T47D (cell line): ENCODE measurements around the gene DAPP1.

Source experiments
- DNase-seq, 2 experiments: peaks; one replicate each; pipeline versions ENCODE4 v3.0.0 to v3.0.0-alpha.2; 2011 to 2012; ENCODE audit warnings: low read depth in 1 of 2, low spot score in 1 of 2
- JUND ChIP-seq: IDR thresholded peaks from 2 replicates; pipeline ENCODE4 v1.6.1; 2012; ENCODE audit warnings: low read depth
- in situ Hi-C: cut with HindIII; loops from 2 replicates; pipeline ENCODE4 v1.10.0; 2016; ENCODE audit warnings: low sequenced_read_pairs, low pct_unique_long_range_greater_than_20kb

DAPP1 gene

DNA sequence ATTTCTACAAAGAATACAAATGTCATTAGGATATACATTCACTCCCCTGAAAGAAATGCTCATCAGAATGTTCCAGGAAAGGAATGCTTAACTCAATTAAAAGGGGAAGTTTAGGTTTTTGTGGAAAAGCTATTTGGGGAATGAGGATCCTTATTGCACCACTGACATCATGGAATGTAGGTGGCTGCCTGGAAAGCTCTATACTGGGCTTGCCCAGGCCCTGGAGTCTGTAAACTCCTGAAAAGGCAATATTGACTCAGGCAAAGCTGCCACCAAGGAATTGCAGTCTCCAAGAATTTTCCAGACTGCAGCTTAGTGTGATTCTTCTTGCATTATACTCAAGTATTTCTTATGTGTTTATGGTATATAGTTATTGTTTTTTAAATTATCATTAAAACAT, 15.7 kb downstream of the DAPP1 start:
- no peak for TF ChIP-seq JUND
- peak in 1 of 2 experiments; percentile 2 for DNase-seq
- in situ Hi-C loops = no loop called here

DNA sequence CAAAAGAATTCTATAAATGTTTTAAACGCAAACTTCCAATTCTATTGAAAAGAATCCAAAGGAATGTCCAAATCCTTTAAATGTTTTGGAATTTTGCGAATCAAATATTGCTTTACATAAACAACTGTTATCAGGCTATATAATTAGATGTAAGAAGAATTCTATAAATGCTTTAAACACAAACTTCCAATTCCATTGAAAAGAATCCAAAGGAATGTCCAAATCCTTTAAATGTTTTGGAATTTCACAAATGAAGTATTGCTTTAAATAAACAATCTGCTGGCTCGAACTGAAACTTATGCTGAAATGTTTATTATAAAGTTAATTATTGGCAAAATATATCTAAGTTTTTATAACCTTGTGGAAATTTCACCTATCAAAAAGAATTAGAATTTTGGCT, 16.1 kb downstream of the DAPP1 start:
- no peak for TF ChIP-seq JUND
- DNase-seq = no peak
- in situ Hi-C loops = no loop called here

- no peak for TF ChIP-seq JUND
Observed at GRCh38 chr4:99833756-99834155, 17.1 kb downstream of the DAPP1 start.

GRCh38 chr4:99834569-99834968, 17.9 kb downstream of the DAPP1 start:
- in situ Hi-C loops = no loop called here
- no peak for DNase-seq
- no peak for TF ChIP-seq JUND

More at GRCh38 chr4:99833756-99834155, 17.1 kb downstream of the DAPP1 start:
- in situ Hi-C loops = no loop called here
- DNase-seq = no peak

DNA sequence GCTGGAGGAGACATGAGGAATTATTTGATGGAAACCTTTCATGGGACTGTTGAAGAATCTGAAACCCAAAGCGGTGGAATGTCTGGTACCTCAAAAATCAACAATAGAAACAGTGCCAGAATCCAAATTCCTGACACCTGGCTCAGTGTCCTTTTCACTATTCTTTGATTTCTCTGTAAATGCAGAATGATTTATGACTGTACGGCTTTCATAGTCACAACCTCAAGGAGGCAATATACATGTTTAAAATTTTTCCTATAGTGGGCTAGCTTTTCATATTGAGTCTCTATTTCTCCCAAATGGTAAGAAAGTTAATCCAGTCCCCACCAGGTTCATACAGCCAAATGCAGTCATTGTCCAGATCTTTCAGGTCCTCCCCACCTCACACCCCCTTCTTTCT, 19.3 kb downstream of the DAPP1 start:
- in situ Hi-C loops = no loop called here
- DNase-seq = no peak
- no peak for TF ChIP-seq JUND

DNA sequence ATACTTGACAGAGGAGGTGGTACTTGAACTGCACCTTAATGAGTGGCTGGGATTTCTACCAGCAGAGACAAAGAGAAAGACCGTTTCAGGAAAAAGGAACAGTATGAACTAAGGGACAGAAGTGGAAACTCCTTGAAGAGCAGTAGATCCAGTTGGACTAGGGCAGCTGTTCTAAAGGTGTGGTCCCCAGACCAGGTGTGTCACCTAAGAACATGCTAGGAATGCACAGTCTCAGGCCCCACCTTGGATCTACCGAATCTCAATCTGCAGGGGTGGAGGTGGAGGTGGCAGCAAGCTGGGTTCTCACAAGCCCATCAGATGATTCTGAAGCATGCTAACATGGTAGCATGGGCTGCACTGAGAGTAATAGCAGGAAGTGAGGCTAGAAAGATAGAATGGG, 22.3 kb downstream of the DAPP1 start:
- in situ Hi-C loops = no loop called here
- DNase-seq = no peak
- no peak for TF ChIP-seq JUND

DNA sequence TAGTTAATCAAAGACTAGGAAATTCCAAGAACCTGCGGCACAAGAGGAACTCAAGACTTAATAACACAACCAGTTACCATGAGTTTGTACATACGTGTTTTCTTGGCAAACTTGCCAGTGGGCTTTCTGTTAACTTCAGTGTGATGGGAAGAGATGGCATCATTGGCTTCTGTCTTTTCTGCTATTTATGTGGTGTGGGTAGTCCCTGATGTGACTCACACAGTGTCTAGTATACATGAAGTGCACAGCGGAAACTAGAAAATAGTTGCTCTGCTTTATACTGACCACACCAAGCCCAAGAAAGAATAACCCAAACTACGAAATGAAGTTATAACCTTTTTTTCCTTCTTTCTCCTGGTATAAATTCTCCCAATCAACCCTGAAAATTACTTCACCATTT, 24.5 kb downstream of the DAPP1 start:
- no peak for DNase-seq
- no peak for TF ChIP-seq JUND

DNA sequence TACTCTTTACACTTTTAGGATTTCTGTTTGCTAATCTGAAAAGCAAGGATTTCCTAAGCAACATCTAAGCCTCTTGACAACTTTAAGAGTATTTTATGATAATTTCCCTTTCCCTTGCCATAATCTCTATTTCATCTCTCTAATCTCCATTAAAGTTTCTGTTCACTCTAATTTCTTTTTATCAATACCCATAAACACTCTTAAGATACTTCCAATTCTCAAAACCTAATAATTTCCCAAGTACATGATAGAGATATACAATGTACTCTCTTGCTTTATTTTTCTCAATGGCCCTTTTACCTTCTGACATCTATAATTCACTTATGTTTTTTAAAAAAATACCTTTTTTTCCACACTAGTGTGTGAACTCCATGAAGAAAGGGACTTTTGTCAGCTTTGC, 26.8 kb downstream of the DAPP1 start:
- in situ Hi-C loops = no loop called here
- no peak for TF ChIP-seq JUND
- DNase-seq = no peak

More for the DNA sequence above, 24.5 kb downstream of the DAPP1 start:
- in situ Hi-C loops = no loop called here

GRCh38 chr4:99844048-99844447, 27.4 kb downstream of the DAPP1 start:
- no peak for TF ChIP-seq JUND
- DNase-seq = no peak
- in situ Hi-C loops = no loop called here

- in situ Hi-C loops = no loop called here
- no peak for DNase-seq
- no peak for TF ChIP-seq JUND
Observed at GRCh38 chr4:99845179-99845578, 28.6 kb downstream of the DAPP1 start.

GRCh38 chr4:99845708-99846469, 29.3 kb downstream of the DAPP1 start:
- no peak for DNase-seq
- no peak for TF ChIP-seq JUND
- in situ Hi-C loops = no loop called here

- TF ChIP-seq JUND = no peak
- in situ Hi-C loops = no loop called here
- no peak for DNase-seq
Observed at GRCh38 chr4:99846891-99847290, 30.3 kb downstream of the DAPP1 start.

- TF ChIP-seq JUND = no peak
- no peak for DNase-seq
- in situ Hi-C loops = no loop called here
Observed at GRCh38 chr4:99847362-99847976, 30.8 kb downstream of the DAPP1 start.
